Stomach (tissue), 9 donors: ENCODE data around the gene FBXL16. TPM values are rescaled to one million over a fixed set of nuclear protein-coding genes. Genes with fewer than 3 reads are reported as not detected.
A peak's percentile ranks its signal among the peaks of the same experiment; 100 is the strongest.

Source experiments
- DNase-seq, 2 donors: peaks; one replicate each; pipeline versions ENCODE4 v3.0.0 to v3.0.0-alpha.2; 2013 to 2019
- H3K27ac ChIP-seq, 5 donors: fragments of 200-600 bp in 4 of 5; sonication (generic) in 4 of 5; one replicate each; pipeline ENCODE4 v1.5.1; 2013 to 2019; ENCODE audit warnings: mild to moderate bottlenecking in 1 of 5, moderate library complexity in 1 of 5
- H3K27me3 ChIP-seq, 3 donors: fragments of 200-600 bp; sonication (generic); one replicate each; pipeline ENCODE4 v1.5.1; 2017 to 2019; ENCODE audit warnings: mixed run types in 1 of 3
- H3K36me3 ChIP-seq, 4 donors: fragments of 200-600 bp; sonication (generic); 1 replicate in 3 of 4; 2 replicates in 1 of 4; pipeline ENCODE4 v1.5.1; 2016 to 2019
- H3K4me1 ChIP-seq, 4 donors: fragments of 200-600 bp; sonication (generic); one replicate each; pipeline ENCODE4 v1.5.1; 2016 to 2019
- H3K4me3 ChIP-seq, 4 donors: fragments of 200-600 bp; sonication (generic) in 3 of 4; one replicate each; pipeline ENCODE4 v1.5.1; 2016 to 2019; ENCODE audit warnings: mild to moderate bottlenecking in 1 of 4
- H3K9me3 ChIP-seq, 4 donors: fragments of 200-600 bp; sonication (generic); one replicate each; pipeline ENCODE4 v1.5.1; 2016 to 2019
- CTCF ChIP-seq, 7 experiments: fragments of 450-650 bp in 4 of 7; fragments of 200-600 bp in 3 of 7; sonication (generic) in 3 of 7; IDR thresholded peaks; one replicate each; pipeline ENCODE4 v1.5.1; 2016 to 2019; ENCODE audit warnings: antibody characterized with exemption in 7 of 7, control low read depth in 2 of 7, mild to moderate bottlenecking in 1 of 7
- EP300 ChIP-seq: sonication (generic); formaldehyde crosslinking; IDR thresholded peaks from one replicate; pipeline ENCODE4 v1.6.1; 2017; ENCODE audit warnings: antibody characterized with exemption
- POLR2A ChIP-seq, 4 donors: fragments of 450-650 bp; IDR thresholded peaks; one replicate each; pipeline ENCODE4 v1.6.1; 2016; ENCODE audit warnings: antibody characterized with exemption in 4 of 4, control low read depth in 2 of 4, mild to moderate bottlenecking in 1 of 4, moderate library complexity in 1 of 4
- POLR2AphosphoS5 ChIP-seq, 3 donors: sonication (generic); formaldehyde crosslinking; IDR thresholded peaks; one replicate each; pipeline ENCODE4 v1.6.1; 2016; ENCODE audit warnings: antibody characterized with exemption in 3 of 3
- WGBS, 5 donors: extraction: QIAGEN DNeasy Blood & Tissue Kit in 3 of 5; methylation state at CpG; one replicate each; pipeline versions ENCODE4 v1.1.5 to v1.1.7; 2013 to 2018; 5-methylcytosine and 5-hydroxymethylcytosine counted together
- intact Hi-C: fragments of 100-400 bp; cut with DNase I; formaldehyde crosslinking; loops from one replicate; pipeline ENCODE4 v1.15.1; 2023; ENCODE audit warnings: low total_unique reads
- polyA plus RNA-seq, 3 donors: library from polyadenylated mRNA; stranded (reverse); fragments of 200-250 nt; gene quantifications; one replicate each; pipeline ENCODE4 v1.2.3, GENCODE V29; 2013
- total RNA-seq, 5 donors: library from RNA; depleted of rRNA; stranded (reverse); fragments of >200 nt; gene quantifications; one replicate each; pipeline versions ENCODE4 v1.1.0 to v1.2.3, GENCODE V29; 2014 to 2016
- donor health status: healthy with polysubstance abuse.
- donor health status: Bipolar disorder and iron deficiency.
- donor health status: healthy.

Gene FBXL16
- total and polyA plus RNA-seq, 8 donors = 0.37 to 3.6 (median 0.72) TPM; not detected in 3

- peaks cover 37 to 90% (median 54%) of the 10 kb centered on the region in 3 donors for H3K27me3 ChIP-seq
- WGBS, 5 donors = 7 to 10% (median 9%) methylated on average over 17 to 25 of the region's 25 CpGs
- no peaks in the 10 kb centered on the region for H3K9me3 ChIP-seq
- intact Hi-C loops = loop anchor here (5.0 kb wide), 2 partner anchors 71 to 341 kb away; no protein-coding TSS in a partner anchor
- TF ChIP-seq EP300 = no peak
- peak in 5 of 7 experiments; percentile 74 to 97 (median 85) for TF ChIP-seq CTCF (IDR thresholded peaks at IDR 0.05)
- peak in 2 of 3 donors; percentile 12 to 14 for TF ChIP-seq POLR2AphosphoS5 (IDR thresholded peaks at IDR 0.05)
- no peak for TF ChIP-seq POLR2A (IDR thresholded peaks at IDR 0.05)
- H3K36me3 ChIP-seq = no peaks in the 10 kb centered on the region
- no peak overlapping the region for H3K27ac ChIP-seq
- DNase-seq = peak; percentile 83 to 92
- H3K4me3 ChIP-seq = no peak overlapping the region
- peaks cover 22 to 43% (median 35%) of the 10 kb centered on the region in 4 donors for H3K4me1 ChIP-seq
Measured at GRCh38 chr16:711548-712320, 6.1 kb upstream of the FBXL16 start.

GRCh38 chr16:711084-711483, 5.5 kb upstream of the FBXL16 start:
- intact Hi-C loops = loop anchor here (5.0 kb wide), 2 partner anchors 71 to 341 kb away; no protein-coding TSS in a partner anchor
- Histone ChIP-seq H3K4me1 (peaks cover 20 to 43% (median 35%) of the 10 kb centered on the region in 4 donors), H3K36me3 (no peaks in the 10 kb centered on the region), H3K4me3 (no peak overlapping the region), H3K27me3 (peaks cover 39 to 90% (median 60%) of the 10 kb centered on the region in 3 donors), H3K9me3 (no peaks in the 10 kb centered on the region), H3K27ac (no peak overlapping the region)
- no peak for DNase-seq
- TF ChIP-seq EP300 = no peak
- no peak for TF ChIP-seq CTCF (IDR thresholded peaks at IDR 0.05)
- no peak for TF ChIP-seq POLR2AphosphoS5 (IDR thresholded peaks at IDR 0.05)
- TF ChIP-seq POLR2A (IDR thresholded peaks at IDR 0.05) = no peak
- WGBS, 5 donors = 70 to 82% (median 71%) methylated on average over 11 to 12 of the region's 12 CpGs

GRCh38 chr16:710500-711075, 5.0 kb upstream of the FBXL16 start:
- intact Hi-C loops = loop anchor here (5.0 kb wide), 2 partner anchors 72 to 342 kb away; no protein-coding TSS in a partner anchor
- 61 to 80% (median 68%) methylated on average over 13 to 21 of the region's 21 CpGs for WGBS, 5 donors
- H3K27ac ChIP-seq = peak overlapping the region in 1 of 5 donors; percentile 20

GRCh38 chr16:709566-710499, 4.2 kb upstream of the FBXL16 start:
- H3K27me3 ChIP-seq = peaks cover 45 to 94% (median 70%) of the 10 kb centered on the region in 3 donors

More at GRCh38 chr16:710500-711075, 5.0 kb upstream of the FBXL16 start:
- peaks cover 40 to 90% (median 62%) of the 10 kb centered on the region in 3 donors for H3K27me3 ChIP-seq
- DNase-seq = no peak
- H3K4me1 ChIP-seq = peaks cover 17 to 42% (median 33%) of the 10 kb centered on the region in 4 donors
- no peak overlapping the region for H3K4me3 ChIP-seq
- no peaks in the 10 kb centered on the region for H3K36me3 ChIP-seq
- no peak for TF ChIP-seq POLR2A (IDR thresholded peaks at IDR 0.05)
- H3K9me3 ChIP-seq = no peaks in the 10 kb centered on the region

More at GRCh38 chr16:709566-710499, 4.2 kb upstream of the FBXL16 start:
- Histone ChIP-seq H3K4me3 (no peak overlapping the region), H3K4me1 (peaks cover 12 to 45% (median 32%) of the 10 kb centered on the region in 4 donors), H3K9me3 (no peaks in the 10 kb centered on the region), H3K27ac (no peak overlapping the region), H3K36me3 (no peaks in the 10 kb centered on the region)
- intact Hi-C loops = loop anchor here (5.0 kb wide), 2 partner anchors 72 to 342 kb away; no protein-coding TSS in a partner anchor
- WGBS, 5 donors = 15 to 22% (median 20%) methylated on average over 14 to 30 of the region's 30 CpGs
- TF ChIP-seq EP300 (no peak), POLR2A (IDR thresholded peaks at IDR 0.05) (no peak), CTCF (IDR thresholded peaks at IDR 0.05) (no peak), POLR2AphosphoS5 (IDR thresholded peaks at IDR 0.05) (no peak)
- DNase-seq = peak in 1 of 2 donors; percentile 90
